H1 (cell line): ENCODE data around the gene SNRNP70. TPM values are rescaled to one million over a fixed set of nuclear protein-coding genes. Genes with fewer than 3 reads are reported as not detected.
"Not testable (repeated sequence)": the region's sequence is repeated elsewhere in the genome, so short reads cannot be mapped to it uniquely, and the experiment has no call there.

Source experiments
- CTCF ChIA-PET: fragments of 300-600 bp; sonication (Branson Sonifier 250); formaldehyde crosslinking; loops from one replicate; lab custom pipeline; 2021; ENCODE audit not compliant: partially characterized antibody; lab: Charles Lee
- POLR2A ChIA-PET: fragments of 300-600 bp; sonication (Branson Sonifier 250); formaldehyde crosslinking; loops from one replicate; lab custom pipeline; 2021; ENCODE audit warnings: inconsistent platforms; ENCODE audit not compliant: partially characterized antibody; lab: Charles Lee
- DNase-seq, 2 experiments: peaks; one replicate each; pipeline versions ENCODE4 v3.0.0 to v3.0.0-alpha.2; 2010 to 2022; ENCODE audit warnings: low spot score in 2 of 2, low read depth in 1 of 2, mixed read lengths in 1 of 2
- FAIRE-seq: peaks from 2 replicates; lab custom pipeline; 2011; peaks lifted over from hg19 to GRCh38; lab: Jason Lieb, UNC
- H2AFZ ChIP-seq: 2 replicates; pipeline ENCODE4 v1.8.1; 2012; ENCODE audit warnings: low read length, inconsistent platforms
- H2AK5ac ChIP-seq: 2 replicates; pipeline ENCODE4 v1.6.1; 2013; ENCODE audit warnings: low read depth, low read length
- H2BK120ac ChIP-seq: replicated peaks from 2 replicates; pipeline ENCODE3; 2013; ENCODE audit warnings: low read depth, low read length, inconsistent platforms
- H2BK12ac ChIP-seq: 2 replicates; pipeline ENCODE4 v1.6.1; 2013; ENCODE audit warnings: low read depth, low read length
- H2BK15ac ChIP-seq: 2 replicates; pipeline ENCODE4 v1.6.1; 2013; ENCODE audit warnings: low read length
- H2BK20ac ChIP-seq: 2 replicates; pipeline ENCODE4 v1.6.1; 2013; ENCODE audit warnings: low read length
- H2BK5ac ChIP-seq: 2 replicates; pipeline ENCODE4 v1.6.1; 2013; ENCODE audit warnings: low read depth, low read length
- H3K14ac ChIP-seq: 2 replicates; pipeline ENCODE4 v1.6.1; 2013; ENCODE audit warnings: inconsistent platforms; ENCODE audit not compliant: insufficient read length
- H3K18ac ChIP-seq: 2 replicates; pipeline ENCODE4 v1.6.1; 2013; ENCODE audit warnings: low read length; ENCODE audit errors: extremely low read depth
- H3K23ac ChIP-seq: 2 replicates; pipeline ENCODE4 v1.6.1; 2013; ENCODE audit warnings: inconsistent platforms; ENCODE audit not compliant: insufficient read length
- H3K23me2 ChIP-seq: 2 replicates; pipeline ENCODE4 v1.6.1; 2013; ENCODE audit warnings: low read depth, low read length
- H3K27ac ChIP-seq: 2 replicates; pipeline ENCODE4 v1.6.1; 2011; ENCODE audit warnings: low read depth, low read length, inconsistent platforms
- H3K27me3 ChIP-seq, 4 experiments: replicated peaks in 1 of 4; 1 replicate in 1 of 4; 2 replicates in 3 of 4; pipeline versions ENCODE4 v1.6.1 to v1.8.1; 2011 to 2013; ENCODE audit warnings: low read length in 3 of 4, mild to moderate bottlenecking in 3 of 4, inconsistent platforms in 2 of 4, mixed read lengths in 2 of 4, moderate library complexity in 1 of 4; ENCODE audit not compliant: control insufficient read depth in 3 of 4, insufficient read depth in 3 of 4; ENCODE audit errors: extremely low read depth in 1 of 4
- H3K36me3 ChIP-seq, 4 experiments: 2 replicates each; pipeline versions ENCODE4 v1.6.1 to v1.8.1; 2011 to 2013; ENCODE audit warnings: mild to moderate bottlenecking in 4 of 4, low read length in 3 of 4, moderate library complexity in 2 of 4, control low read depth in 1 of 4, inconsistent platforms in 1 of 4; ENCODE audit not compliant: insufficient read depth in 4 of 4, control insufficient read depth in 2 of 4
- H3K4ac ChIP-seq: replicated peaks from 2 replicates; pipeline ENCODE3; 2013; ENCODE audit warnings: low read length, low read depth, mixed read lengths, inconsistent platforms; ENCODE audit not compliant: insufficient read length
- H3K4me1 ChIP-seq, 4 experiments: replicated peaks in 1 of 4; 1 replicate in 1 of 4; 2 replicates in 3 of 4; pipeline versions ENCODE4 v1.6.1 to v1.8.1; 2011 to 2013; ENCODE audit warnings: low read length in 3 of 4, inconsistent platforms in 2 of 4, mixed read lengths in 1 of 4; ENCODE audit not compliant: insufficient read depth in 4 of 4, control insufficient read depth in 3 of 4
- H3K4me2 ChIP-seq, 2 experiments: 2 replicates each; pipeline versions ENCODE4 v1.6.1 to v1.8.1; 2011 to 2013; ENCODE audit warnings: low read depth in 2 of 2, low read length in 2 of 2, control low read depth in 1 of 2, inconsistent platforms in 1 of 2, mild to moderate bottlenecking in 1 of 2; ENCODE audit not compliant: insufficient read depth in 1 of 2
- H3K4me3 ChIP-seq, 4 experiments: fragments of 200-600, 300-600 bp in 1 of 4; sonication (generic), shearing (Covaris generic), sonication (Bioruptor Twin) in 1 of 4; 2 replicates each; pipeline versions ENCODE4 v1.5.1 to v1.8.1; 2011 to 2016; ENCODE audit warnings: low read length in 4 of 4, low read depth in 3 of 4, control low read depth in 2 of 4, inconsistent platforms in 2 of 4, mild to moderate bottlenecking in 2 of 4, mixed read lengths in 1 of 4, moderate library complexity in 1 of 4; ENCODE audit not compliant: insufficient read depth in 2 of 4; ENCODE audit errors: extremely low read depth in 1 of 4
- H3K56ac ChIP-seq: replicated peaks from 2 replicates; pipeline ENCODE3; 2013; ENCODE audit warnings: low read depth, mild to moderate bottlenecking, mixed read lengths, low read length, inconsistent platforms; ENCODE audit not compliant: insufficient read length
- H3K79me1 ChIP-seq: 2 replicates; pipeline ENCODE4 v1.6.1; 2013; ENCODE audit warnings: low read depth, low read length, control low read depth
- H3K79me2 ChIP-seq, 2 experiments: 2 replicates each; pipeline versions ENCODE4 v1.6.1 to v1.8.1; 2012 to 2013; ENCODE audit warnings: low read length in 2 of 2, mild to moderate bottlenecking in 2 of 2, inconsistent platforms in 1 of 2; ENCODE audit not compliant: insufficient read depth in 2 of 2, control insufficient read depth in 1 of 2
- H3K9ac ChIP-seq, 4 experiments: replicated peaks in 1 of 4; 1 replicate in 1 of 4; 2 replicates in 3 of 4; pipeline versions ENCODE4 v1.6.1 to v1.8.1; 2011 to 2013; ENCODE audit warnings: low read depth in 3 of 4, low read length in 3 of 4, control low read depth in 2 of 4, mild to moderate bottlenecking in 2 of 4, moderate library complexity in 2 of 4, inconsistent platforms in 1 of 4; ENCODE audit errors: extremely low read depth in 1 of 4
- H3K9me3 ChIP-seq, 2 experiments: 2 replicates each; pipeline versions ENCODE4 v1.6.1 to v1.8.1; 2012 to 2013; ENCODE audit warnings: mild to moderate bottlenecking in 2 of 2, moderate library complexity in 2 of 2, control low read depth in 1 of 2, inconsistent platforms in 1 of 2, low read depth in 1 of 2, low read length in 1 of 2, mixed read lengths in 1 of 2; ENCODE audit not compliant: insufficient read depth in 2 of 2
- H4K20me1 ChIP-seq, 2 experiments: replicated peaks in 1 of 2; 2 replicates each; pipeline versions ENCODE3 to v1.8.1; 2011 to 2013; ENCODE audit warnings: inconsistent platforms in 2 of 2, low read length in 2 of 2, mild to moderate bottlenecking in 1 of 2; ENCODE audit not compliant: insufficient read depth in 2 of 2, control insufficient read depth in 1 of 2
- H4K5ac ChIP-seq: 2 replicates; pipeline ENCODE4 v1.6.1; 2013; ENCODE audit warnings: low read length, low read depth, mixed read lengths, inconsistent platforms; ENCODE audit not compliant: insufficient read length
- H4K8ac ChIP-seq: 2 replicates; pipeline ENCODE4 v1.8.0; 2013; ENCODE audit warnings: mild to moderate bottlenecking, moderate library complexity, low read length, inconsistent platforms; ENCODE audit not compliant: insufficient read depth; ENCODE audit errors: extremely low read depth
- H4K91ac ChIP-seq: replicated peaks from 2 replicates; pipeline ENCODE3; 2013; ENCODE audit warnings: low read length, mixed read lengths, inconsistent platforms; ENCODE audit not compliant: insufficient read length
- EZH2 ChIP-seq: fragments of 200-600 bp; sonication (generic); IDR thresholded peaks from 2 replicates; pipeline ENCODE4 v1.7.1; 2012; ENCODE audit warnings: low read depth, mild to moderate bottlenecking, moderate library complexity, low read length, inconsistent platforms; ENCODE audit not compliant: severe bottlenecking
- SUZ12 ChIP-seq: fragments of 200-600 bp; sonication (generic); IDR thresholded peaks from 2 replicates; pipeline ENCODE4 v1.6.1; 2012; ENCODE audit warnings: mild to moderate bottlenecking, inconsistent platforms, low read length, moderate library complexity, mixed read lengths
- WGBS, 2 experiments: shearing (Covaris generic) in 1 of 2; methylation state at CpG; one replicate each; pipeline versions ENCODE4 v1.1.6 to v1.1.7; 2013 to 2015; ENCODE audit warnings: low lambda C conversion rate in 2 of 2, mixed read lengths in 2 of 2, inconsistent platforms in 1 of 2, low coverage in 1 of 2, missing lambda C conversion rate in 1 of 2; ENCODE audit not compliant: insufficient replicate concordance in 2 of 2, insufficient coverage in 1 of 2, insufficient read length in 1 of 2; ENCODE audit errors: extremely low coverage in 1 of 2, missing lambda C conversion rate in 1 of 2; 5-methylcytosine and 5-hydroxymethylcytosine counted together
- polyA plus RNA-seq, 7 experiments: library from polyadenylated mRNA; depleted of rRNA in 3 of 7; stranded (reverse) in 5 of 7; unstranded in 2 of 7; fragments of >200 nt in 5 of 7; fragments of 200-250 nt in 2 of 7; gene quantifications; 1 replicate in 5 of 7; 2 replicates in 1 of 7; 4 replicates in 1 of 7; pipeline versions ENCODE4 v1.2.1 to v1.2.3, GENCODE V29; 2011 to 2013; ENCODE audit warnings: missing spikeins in 2 of 7, mixed read lengths in 2 of 7
- total RNA-seq: library from RNA; stranded (reverse); fragmentation: NEBNext Ultra II Directional; extraction: Animal tissue kit (Norgen Biotek cat#: 25700); gene quantifications from 2 replicates; pipeline ENCODE4 v1.2.1, GENCODE V29; 2021

The SNRNP70 gene
- total and polyA plus RNA-seq, 2 of the 8 experiments (the other 6 are each of a cell fraction or from before 2014, with no cell fraction given), result 231 to 235 TPM

DNA sequence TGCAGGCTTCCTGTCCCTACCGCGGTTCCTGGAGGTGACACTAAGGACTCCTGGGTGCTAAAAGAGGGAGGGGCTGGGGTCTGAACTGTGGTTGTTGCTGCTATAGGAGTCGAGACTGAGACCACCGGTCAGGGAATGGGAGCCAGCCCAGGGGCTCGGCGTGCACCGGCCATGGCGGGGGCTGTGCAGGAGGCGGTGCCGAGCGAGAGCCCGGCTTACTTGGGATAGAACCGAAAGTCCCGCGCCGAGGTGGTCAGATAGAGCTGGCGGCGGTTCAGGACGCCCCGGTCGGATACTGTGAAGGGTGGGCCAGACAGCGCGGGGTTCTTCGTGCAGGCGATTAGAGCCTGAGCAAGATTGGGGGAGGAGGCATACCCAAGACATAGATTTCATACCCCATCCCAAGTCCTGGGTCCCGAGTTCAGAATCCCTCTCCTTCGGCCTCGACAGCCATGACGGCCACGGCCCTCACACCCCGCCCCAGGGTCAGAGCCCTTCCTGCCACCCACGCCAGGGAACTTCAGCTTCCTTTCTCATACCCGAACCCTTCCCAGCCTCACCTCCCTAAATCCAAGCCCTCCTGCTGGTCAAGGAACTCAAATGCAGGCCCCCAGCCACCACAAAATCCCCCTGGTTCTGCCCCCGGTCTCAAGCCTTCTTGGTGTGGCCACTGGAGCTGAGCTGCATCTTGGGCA is 28.2 kb upstream of the SNRNP70 start:
- H3K9ac ChIP-seq, H3K27ac ChIP-seq, H2BK20ac ChIP-seq, H3K36me3 ChIP-seq, H3K56ac ChIP-seq, H3K14ac ChIP-seq, FAIRE-seq, H3K23ac ChIP-seq, H4K20me1 ChIP-seq, H3K4ac ChIP-seq, H4K91ac ChIP-seq, H3K23me2 ChIP-seq, H2BK120ac ChIP-seq, H3K79me2 ChIP-seq, H2BK15ac ChIP-seq, H3K9me3 ChIP-seq, H4K5ac ChIP-seq, H2BK12ac ChIP-seq, H3K79me1 ChIP-seq, H2BK5ac ChIP-seq, H3K18ac ChIP-seq, H2AK5ac ChIP-seq, H4K8ac ChIP-seq: not testable (repeated sequence)
- Histone ChIP-seq H3K27me3 (peaks cover 10 to 48% (median 44%) of the 10 kb centered on the region in 4 experiments), H2AFZ (peak overlapping the region; percentile 33; the same call in 1 of the 2 replicates), H3K4me2 (peak overlapping the region; percentile 80 to 83), H3K4me1 (peaks cover 0 to 11% (median 9%) of the 10 kb centered on the region in 4 experiments; a peak in 6 of 7 replicates), H3K4me3 (peak overlapping the region; percentile 36 to 64 (median 50); a peak in 7 of 8 replicates)
- ChIA-PET POLR2A (interaction anchor here (0.6 to 1.0 kb wide), 3 partner anchors 10 to 1396 kb away, joined by 3 to 4 read pairs (median 3); no protein-coding TSS in a partner anchor), CTCF (interaction anchor here (0.6 to 1.3 kb wide), 8 partner anchors 12 to 165 kb away, joined by 3 to 6 read pairs (median 3); partner anchors contain the start of gene KCNA7)
- peak in 1 of 2 experiments; percentile 65 for DNase-seq
- TF ChIP-seq EZH2, result peak; percentile 75
- TF ChIP-seq SUZ12, result peak; percentile 78; the same call in 1 of the 2 replicates
- 34% methylated on average over 19 of the region's 34 CpGs; no CpG with 5 or more reads in 1 of the 2 experiments for WGBS, 2 experiments
